MCF 10A (cell line): ENCODE data around the gene MAP2K3. TPM values are rescaled to one million over a fixed set of nuclear protein-coding genes. Genes with fewer than 3 reads are reported as not detected.

Source experiments
- BruUV-seq: library from RNA; stranded (reverse); fragments of 400-500 nt; replicated peaks from 2 replicates; lab custom pipeline; 2021; lab: Mats Ljungman, UMichigan
- CTCF ChIA-PET: fragments of 300-600 bp; sonication (Branson Sonifier 250); formaldehyde crosslinking; extraction: SDS; loops from one replicate; lab custom pipeline; 2021; ENCODE audit warnings: antibody characterized with exemption, inconsistent platforms; lab: Yijun Ruan, JAX
- POLR2A ChIA-PET: fragments of 300-600, 350-650 bp; sonication (Branson Sonifier 250); formaldehyde crosslinking; extraction: SDS; loops from one replicate; lab custom pipeline; 2020; ENCODE audit warnings: antibody characterized with exemption, inconsistent platforms; lab: Yijun Ruan, JAX
- DNase-seq: peaks from one replicate; pipeline ENCODE4 v3.0.0-alpha.2; 2018; ENCODE audit not compliant: unreplicated experiment
- H3K27ac Mint-ChIP-seq: one replicate; pipeline ENCODE4 v1.8.0; 2022; ENCODE audit warnings: mild to moderate bottlenecking, low read depth, mixed read lengths; ENCODE audit not compliant: unreplicated experiment
- H3K27me3 Mint-ChIP-seq: one replicate; pipeline ENCODE4 v1.8.0; 2022; ENCODE audit warnings: mixed read lengths; ENCODE audit not compliant: insufficient read depth, unreplicated experiment
- H3K36me3 Mint-ChIP-seq: one replicate; pipeline ENCODE4 v1.8.0; 2022; ENCODE audit warnings: mild to moderate bottlenecking, moderate library complexity, mixed read lengths; ENCODE audit not compliant: insufficient read depth, unreplicated experiment
- H3K4me1 Mint-ChIP-seq: one replicate; pipeline ENCODE4 v1.8.0; 2022; ENCODE audit warnings: mixed read lengths; ENCODE audit not compliant: insufficient read depth, unreplicated experiment
- H3K4me3 Mint-ChIP-seq: one replicate; pipeline ENCODE4 v1.8.0; 2022; ENCODE audit warnings: mild to moderate bottlenecking, moderate library complexity, mixed read lengths; ENCODE audit not compliant: unreplicated experiment
- H3K9me3 Mint-ChIP-seq: one replicate; pipeline ENCODE4 v1.8.0; 2022; ENCODE audit warnings: mixed read lengths; ENCODE audit not compliant: unreplicated experiment
- CTCF ChIP-seq: fragments of 200-600 bp; IDR thresholded peaks from one replicate; pipeline ENCODE4 v1.8.0; 2022; ENCODE audit warnings: antibody characterized with exemption, mild to moderate bottlenecking; ENCODE audit not compliant: unreplicated experiment
- intact Hi-C: fragments of 100-400 bp; cut with micrococcal nuclease; formaldehyde crosslinking; loops from 2 replicates; pipeline ENCODE4 v1.14.1; 2022
- total RNA-seq: library from RNA; stranded (reverse); gene quantifications from 2 replicates; pipeline ENCODE4 v1.2.3, GENCODE V29; 2022

The MAP2K3 gene
- total RNA-seq, 1 experiment from 2014 or later, result 45.2 TPM

GRCh38 chr17:21299981-21300600 is 15.6 kb downstream of the MAP2K3 start:
- peaks cover 56% of the 10 kb centered on the region for H3K36me3 Mint-ChIP-seq
- BruUV-seq, result no TSS peak
- CTCF ChIA-PET, result interaction anchor here (0.7 to 1.8 kb wide), 4 partner anchors 13 to 1341 kb away, joined by 3 to 7 read pairs (median 4); no protein-coding TSS in a partner anchor

GRCh38 chr17:21300601-21301571 is 16.4 kb downstream of the MAP2K3 start:
- Mint-ChIP-seq H3K27me3 (no peaks in the 10 kb centered on the region), H3K27ac (no peak overlapping the region), H3K4me1 (no peaks in the 10 kb centered on the region), H3K36me3 (peaks cover 53% of the 10 kb centered on the region), H3K9me3 (no peaks in the 10 kb centered on the region), H3K4me3 (no peak overlapping the region)
- intact Hi-C loops, result no loop called here
- no TSS peak for BruUV-seq
- no peak for DNase-seq
- ChIA-PET CTCF (interaction anchor here (0.6 to 1.8 kb wide), 5 partner anchors 14 to 1342 kb away, joined by 3 to 7 read pairs (median 3); no protein-coding TSS in a partner anchor), POLR2A (interaction anchor here (1.0 kb wide), 1 partner anchor 15 kb away, joined by 3 read pairs; no protein-coding TSS in a partner anchor)
- no peak for TF ChIP-seq CTCF

More at GRCh38 chr17:21299981-21300600, 15.6 kb downstream of the MAP2K3 start:
- POLR2A ChIA-PET, result interaction anchor here (0.7 kb wide), 1 partner anchor 189 kb away, joined by 3 read pairs; no protein-coding TSS in a partner anchor
- no peaks in the 10 kb centered on the region for H3K27me3 Mint-ChIP-seq
- H3K4me1 Mint-ChIP-seq, result peaks cover under 1% of the 10 kb centered on the region
- no peak for TF ChIP-seq CTCF
- H3K4me3 Mint-ChIP-seq, result no peak overlapping the region
- H3K27ac Mint-ChIP-seq, result no peak overlapping the region
- H3K9me3 Mint-ChIP-seq, result no peaks in the 10 kb centered on the region
- intact Hi-C loops, result no loop called here
- no peak for DNase-seq

GRCh38 chr17:21301593-21302550 is 17.4 kb downstream of the MAP2K3 start:
- H3K27me3 Mint-ChIP-seq, result no peaks in the 10 kb centered on the region
- ChIA-PET POLR2A (interaction anchor here (1.0 kb wide), 1 partner anchor 16 kb away, joined by 3 read pairs; no protein-coding TSS in a partner anchor), CTCF (interaction anchor here (0.6 to 0.9 kb wide), 3 partner anchors 18 to 89 kb away, joined by 3 read pairs; no protein-coding TSS in a partner anchor)
- intact Hi-C loops, result no loop called here
- no peaks in the 10 kb centered on the region for H3K4me1 Mint-ChIP-seq
- TF ChIP-seq CTCF, result no peak
- no peak overlapping the region for H3K27ac Mint-ChIP-seq
- DNase-seq, result no peak
- no TSS peak for BruUV-seq
- H3K4me3 Mint-ChIP-seq, result no peak overlapping the region
- peaks cover 56% of the 10 kb centered on the region for H3K36me3 Mint-ChIP-seq
- H3K9me3 Mint-ChIP-seq, result no peaks in the 10 kb centered on the region
